NT2/D1 (cell line): ENCODE results near the gene OSBPL10.

Source experiments
- SUZ12 ChIP-seq: IDR thresholded peaks from 2 replicates; pipeline ENCODE4 v1.6.1; 2011; ENCODE audit not compliant: insufficient read length, insufficient read depth; ENCODE audit errors: extremely low read depth
- YY1 ChIP-seq: IDR thresholded peaks from 2 replicates; pipeline ENCODE4 v1.6.1; 2011; ENCODE audit not compliant: insufficient read length, insufficient read depth
- ZNF274 ChIP-seq: IDR thresholded peaks from 2 replicates; pipeline ENCODE4 v1.6.1; 2011; ENCODE audit warnings: mild to moderate bottlenecking, low read depth, low read length

DNA sequence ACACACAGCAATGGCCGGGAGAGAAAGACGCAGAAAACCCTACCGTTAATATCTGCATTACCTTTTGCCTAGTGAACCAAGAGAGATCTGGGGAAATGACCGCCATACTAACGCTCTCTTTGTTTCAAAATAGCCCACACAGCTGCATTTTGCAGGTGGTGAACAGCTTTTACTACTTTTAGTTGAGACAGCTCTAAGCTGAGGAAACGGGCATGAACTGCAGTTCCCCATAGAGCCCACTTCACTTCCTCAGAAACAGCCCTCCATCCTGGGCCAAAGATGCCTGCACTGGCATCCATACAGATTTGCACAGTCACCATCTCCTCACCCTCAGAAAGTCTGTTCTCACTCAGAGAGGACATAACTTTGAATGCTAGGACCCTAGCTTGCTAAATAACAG, 45.5 kb upstream of the OSBPL10 start:
- TF ChIP-seq ZNF274, result no peak
- TF ChIP-seq YY1, result no peak
- TF ChIP-seq SUZ12, result no peak
